GM12801 (cell line): ENCODE measurements around the gene GGA3.

ENCODE experiments used
- TF ChIP-seq, protein P1 (sequence below): IDR thresholded peaks from one replicate; pipeline ENCODE4 v1.5.1; 2011; ENCODE audit warnings: control low read depth; ENCODE audit not compliant: insufficient read length; ENCODE audit errors: extremely low read depth

The GGA3 gene

DNA sequence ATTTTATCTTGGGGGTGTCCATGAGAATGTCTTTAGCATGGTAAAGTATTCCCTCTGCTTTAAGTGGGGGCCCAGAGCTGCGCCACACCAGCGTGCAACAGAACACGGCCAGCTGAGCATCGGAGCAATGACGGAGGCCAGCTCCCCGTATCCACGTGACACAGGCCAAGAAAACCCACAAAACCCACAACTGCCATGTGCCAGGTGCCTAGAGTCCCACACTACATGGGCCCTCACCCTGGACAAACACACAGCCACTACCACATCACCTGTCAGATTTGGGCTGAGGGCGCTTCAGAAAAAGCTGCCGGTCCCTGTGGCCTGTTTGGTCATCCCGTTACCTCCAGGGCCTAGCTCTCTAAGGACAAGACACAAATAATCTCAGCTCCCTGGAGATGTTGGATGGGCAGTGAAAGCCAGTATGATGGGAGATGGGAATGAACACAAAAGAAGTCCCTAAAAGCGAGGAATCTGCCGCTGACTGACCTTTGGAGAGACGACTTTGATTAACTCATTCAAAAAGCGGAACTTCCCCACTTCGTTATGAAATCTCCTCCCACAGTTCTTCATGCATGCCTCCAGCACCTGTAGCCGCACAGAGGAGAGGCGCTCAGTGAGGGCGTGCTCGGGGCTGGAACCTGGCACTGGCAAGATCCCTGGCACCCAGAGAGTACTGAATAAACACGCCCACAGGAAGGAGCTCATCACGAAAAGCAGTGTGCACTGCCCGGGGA lies 17.1 kb downstream of the GGA3 start:
- TF ChIP-seq, protein P1, sequence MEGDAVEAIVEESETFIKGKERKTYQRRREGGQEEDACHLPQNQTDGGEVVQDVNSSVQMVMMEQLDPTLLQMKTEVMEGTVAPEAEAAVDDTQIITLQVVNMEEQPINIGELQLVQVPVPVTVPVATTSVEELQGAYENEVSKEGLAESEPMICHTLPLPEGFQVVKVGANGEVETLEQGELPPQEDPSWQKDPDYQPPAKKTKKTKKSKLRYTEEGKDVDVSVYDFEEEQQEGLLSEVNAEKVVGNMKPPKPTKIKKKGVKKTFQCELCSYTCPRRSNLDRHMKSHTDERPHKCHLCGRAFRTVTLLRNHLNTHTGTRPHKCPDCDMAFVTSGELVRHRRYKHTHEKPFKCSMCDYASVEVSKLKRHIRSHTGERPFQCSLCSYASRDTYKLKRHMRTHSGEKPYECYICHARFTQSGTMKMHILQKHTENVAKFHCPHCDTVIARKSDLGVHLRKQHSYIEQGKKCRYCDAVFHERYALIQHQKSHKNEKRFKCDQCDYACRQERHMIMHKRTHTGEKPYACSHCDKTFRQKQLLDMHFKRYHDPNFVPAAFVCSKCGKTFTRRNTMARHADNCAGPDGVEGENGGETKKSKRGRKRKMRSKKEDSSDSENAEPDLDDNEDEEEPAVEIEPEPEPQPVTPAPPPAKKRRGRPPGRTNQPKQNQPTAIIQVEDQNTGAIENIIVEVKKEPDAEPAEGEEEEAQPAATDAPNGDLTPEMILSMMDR = no peak

DNA sequence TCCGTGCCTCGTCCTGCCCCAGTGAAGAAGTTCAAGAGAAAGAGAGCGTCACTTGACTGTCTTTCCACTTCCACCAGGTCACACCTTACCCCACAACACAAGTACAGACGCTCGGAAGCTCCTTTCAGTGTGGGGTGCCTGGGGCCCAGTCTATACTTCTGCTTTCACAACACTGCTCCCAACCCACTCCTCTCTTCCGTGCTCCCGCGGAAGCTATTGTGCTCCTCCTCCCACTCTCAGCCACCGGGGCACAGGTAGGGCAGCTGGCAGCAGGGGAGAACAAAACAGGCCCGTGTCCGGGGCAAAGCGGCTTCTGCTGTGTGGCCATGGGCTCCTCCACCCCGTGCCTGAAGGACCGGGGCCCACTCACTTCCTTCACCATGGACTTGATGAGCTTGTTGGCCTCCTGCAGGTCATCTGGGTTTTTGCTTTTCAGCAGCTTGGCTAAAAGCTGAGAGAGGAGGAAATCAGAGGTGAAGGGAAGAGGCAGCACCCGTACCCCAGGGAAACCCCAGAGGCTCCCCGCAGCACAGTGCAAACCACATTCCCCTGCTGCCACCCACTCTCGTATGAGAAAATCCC lies 18.9 kb downstream of the GGA3 start:
- TF ChIP-seq, protein P1 = no peak

DNA sequence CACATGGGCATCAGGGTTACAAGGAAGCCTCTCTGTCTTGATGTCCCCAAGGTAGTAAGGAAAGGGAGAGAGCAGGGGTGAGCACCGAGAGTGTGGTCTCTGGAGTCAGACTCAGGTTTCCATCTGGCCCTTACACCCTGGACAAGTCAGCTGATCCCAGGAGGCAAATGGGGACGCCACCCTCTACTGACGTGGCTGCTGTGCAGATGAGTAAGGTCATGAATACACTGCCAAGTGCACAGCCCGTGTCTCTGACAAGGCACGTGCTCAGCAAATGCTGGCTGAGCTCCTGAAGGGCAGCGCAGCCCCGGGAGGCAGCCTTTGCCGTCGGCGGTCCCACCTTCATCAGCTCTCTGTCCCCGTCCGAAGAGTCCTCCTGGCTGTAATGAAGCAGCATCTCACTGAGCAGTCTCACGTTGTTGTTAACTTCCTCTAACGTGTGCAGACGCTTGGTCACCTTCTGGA lies 19.4 kb downstream of the GGA3 start:
- TF ChIP-seq, protein P1 = no peak

DNA sequence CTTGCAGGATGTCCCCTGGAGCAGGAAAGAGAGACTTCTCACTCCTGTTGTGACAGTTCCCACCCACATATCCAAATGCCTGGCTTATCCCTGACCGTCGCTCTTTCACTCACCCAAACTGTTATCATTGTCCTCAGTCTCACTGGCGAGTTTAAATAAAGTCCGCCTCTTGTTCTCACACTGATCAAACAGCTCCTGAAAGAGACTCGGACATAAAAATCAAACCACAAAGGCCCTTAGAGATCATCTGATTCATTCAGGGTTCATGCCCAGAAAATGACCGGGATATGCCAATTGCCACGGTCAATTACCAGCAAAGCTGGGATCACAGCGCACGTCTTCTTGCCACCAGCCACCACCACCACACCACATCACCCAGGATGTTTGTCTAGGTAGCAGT lies 19.9 kb downstream of the GGA3 start:
- TF ChIP-seq, protein P1 = no peak

DNA sequence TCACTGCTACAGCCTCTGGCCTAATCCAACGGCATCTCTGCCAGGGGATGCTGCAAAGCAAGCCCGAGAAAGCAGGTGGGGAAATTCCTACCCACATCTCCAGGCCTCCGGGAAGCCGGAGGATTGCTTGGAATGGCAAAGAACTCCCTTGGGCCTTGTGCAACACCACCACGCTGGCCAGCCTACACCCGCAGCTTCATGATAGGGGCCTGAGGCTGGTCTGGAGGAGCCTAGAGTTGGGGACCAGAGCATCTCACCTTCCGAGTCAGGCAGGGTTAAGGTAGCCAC lies 20.3 kb downstream of the GGA3 start:
- TF ChIP-seq, protein P1 = no peak

DNA sequence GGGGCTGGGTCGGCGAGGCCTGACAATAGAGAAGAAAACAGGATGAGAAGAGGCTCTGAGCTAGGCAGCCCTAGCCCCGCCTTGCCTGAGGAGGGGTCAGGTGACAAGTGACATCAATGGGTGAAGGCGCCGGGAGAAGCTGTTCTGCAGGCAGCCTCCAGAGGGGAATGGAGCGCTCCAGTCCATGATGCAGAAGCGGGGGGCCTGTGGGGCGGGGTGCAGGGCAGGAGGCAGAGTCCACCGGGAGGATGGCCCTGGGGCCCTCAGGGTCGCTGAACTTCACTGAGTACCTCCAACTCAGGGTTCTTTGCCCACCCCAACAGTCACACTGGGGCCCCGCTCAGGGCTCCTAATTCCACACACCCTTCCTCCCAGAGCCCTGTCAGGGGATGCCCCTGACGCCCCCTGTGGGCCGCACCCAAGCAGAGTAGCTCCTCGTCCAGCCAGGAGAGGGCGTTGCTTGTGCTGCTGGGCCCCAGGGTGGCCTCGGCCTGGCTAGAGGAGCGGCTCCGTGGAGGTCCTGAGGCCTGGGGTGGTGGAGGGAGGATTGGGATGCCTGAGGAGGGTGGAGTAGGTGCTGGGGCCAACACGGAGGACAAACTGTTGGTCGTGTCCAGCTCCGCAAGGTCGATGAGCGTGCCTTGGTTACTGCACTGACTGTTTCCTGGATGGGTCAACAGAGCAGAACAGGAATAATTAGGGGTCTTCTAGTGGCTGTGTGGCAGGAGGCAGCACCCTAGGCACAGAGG lies 20.8 kb downstream of the GGA3 start:
- TF ChIP-seq, protein P1 = no peak

DNA sequence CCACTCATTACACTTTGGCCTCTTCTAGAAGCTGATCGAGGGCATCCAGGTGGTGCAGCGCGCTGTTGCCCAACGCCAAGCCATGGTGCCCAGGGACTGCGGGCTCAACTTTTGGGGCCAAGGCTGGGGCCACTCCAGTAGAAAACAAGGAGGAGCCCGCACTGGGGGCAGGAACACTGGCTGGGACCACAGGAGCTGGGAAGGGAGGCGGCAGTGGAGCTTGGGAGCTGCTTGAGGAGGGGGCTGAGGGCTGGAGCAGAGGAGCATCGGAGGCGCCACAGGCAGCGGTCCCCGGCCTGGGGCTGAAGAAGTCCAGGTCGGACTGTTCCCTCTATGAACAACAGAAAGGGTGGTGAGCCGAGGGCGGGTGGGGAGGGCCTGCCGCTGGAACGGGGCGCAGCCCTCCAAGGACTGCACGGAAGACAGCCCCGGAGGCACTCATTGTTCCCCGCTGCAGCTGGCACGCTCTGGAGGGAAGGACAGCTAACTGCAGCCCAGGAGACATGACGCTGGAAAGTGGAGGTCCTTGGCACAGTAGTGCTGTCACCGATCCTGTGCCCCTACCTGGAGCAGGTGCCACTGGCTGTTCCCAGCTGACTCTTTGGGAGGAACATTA lies 21.5 kb downstream of the GGA3 start:
- TF ChIP-seq, protein P1 = no peak
